Measurements from ENCODE around the gene ZNF575.

DNA sequence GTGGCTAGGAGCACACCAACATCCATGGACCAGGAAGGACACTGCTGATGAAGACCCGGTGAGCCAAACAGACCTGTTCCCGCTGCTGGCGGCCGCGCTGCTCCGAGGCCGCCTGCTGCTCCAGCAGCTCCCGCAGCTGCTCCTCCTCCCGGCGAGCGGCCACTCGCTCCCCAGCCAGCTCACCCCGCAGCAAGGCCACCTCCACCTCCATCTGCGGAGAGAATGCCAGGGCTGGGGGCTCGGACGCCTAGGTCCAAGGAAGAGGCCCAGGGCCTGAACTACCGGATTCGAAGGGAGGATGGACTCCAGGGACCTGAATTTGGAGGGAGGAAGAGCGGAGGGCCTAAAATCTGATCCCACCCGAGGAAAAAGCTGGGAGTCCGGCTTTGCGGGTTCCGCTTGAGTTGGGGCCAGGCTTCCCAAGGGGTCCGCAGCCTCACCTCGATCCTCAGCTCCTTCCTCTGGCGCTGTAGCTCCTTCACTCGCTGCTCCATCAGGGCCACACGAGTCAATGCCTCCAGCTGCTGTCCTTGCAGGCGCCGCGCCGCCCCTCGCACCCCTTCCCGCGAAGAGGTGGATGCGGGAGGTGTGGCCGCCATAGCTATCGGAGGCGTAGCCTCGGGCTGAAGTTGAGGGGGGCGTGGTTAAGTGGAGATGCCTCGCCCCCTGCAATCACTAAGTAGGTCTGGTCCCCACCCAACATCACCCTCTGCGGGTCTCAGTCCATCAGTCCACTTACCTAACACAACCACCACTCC is 31.1 kb upstream of the ZNF575 start:
- TF ChIP-seq, protein P1, sequence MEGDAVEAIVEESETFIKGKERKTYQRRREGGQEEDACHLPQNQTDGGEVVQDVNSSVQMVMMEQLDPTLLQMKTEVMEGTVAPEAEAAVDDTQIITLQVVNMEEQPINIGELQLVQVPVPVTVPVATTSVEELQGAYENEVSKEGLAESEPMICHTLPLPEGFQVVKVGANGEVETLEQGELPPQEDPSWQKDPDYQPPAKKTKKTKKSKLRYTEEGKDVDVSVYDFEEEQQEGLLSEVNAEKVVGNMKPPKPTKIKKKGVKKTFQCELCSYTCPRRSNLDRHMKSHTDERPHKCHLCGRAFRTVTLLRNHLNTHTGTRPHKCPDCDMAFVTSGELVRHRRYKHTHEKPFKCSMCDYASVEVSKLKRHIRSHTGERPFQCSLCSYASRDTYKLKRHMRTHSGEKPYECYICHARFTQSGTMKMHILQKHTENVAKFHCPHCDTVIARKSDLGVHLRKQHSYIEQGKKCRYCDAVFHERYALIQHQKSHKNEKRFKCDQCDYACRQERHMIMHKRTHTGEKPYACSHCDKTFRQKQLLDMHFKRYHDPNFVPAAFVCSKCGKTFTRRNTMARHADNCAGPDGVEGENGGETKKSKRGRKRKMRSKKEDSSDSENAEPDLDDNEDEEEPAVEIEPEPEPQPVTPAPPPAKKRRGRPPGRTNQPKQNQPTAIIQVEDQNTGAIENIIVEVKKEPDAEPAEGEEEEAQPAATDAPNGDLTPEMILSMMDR (conservative IDR thresholded peaks at IDR 0.05; ENCODE audit: low read length), result no peak
- TF ChIP-seq EZH2phosphoT487 (IDR thresholded peaks at IDR 0.05; ENCODE audit: borderline replicate concordance), result no peak
